PC-9 (cell line): ENCODE results near the gene KATNB1. TPM values are rescaled to one million over a fixed set of nuclear protein-coding genes. Genes with fewer than 3 reads are reported as not detected.

Experiments
- BruUV-seq: library from RNA; stranded (reverse); fragments of 400-500 nt; replicated peaks from 2 replicates; lab custom pipeline; 2021; lab: Mats Ljungman, UMichigan
- CTCF ChIA-PET: fragments of 300-600 bp; sonication (Branson Sonifier 250); formaldehyde crosslinking; loops from one replicate; lab custom pipeline; 2022; ENCODE audit warnings: antibody characterized with exemption; lab: Charles Lee
- POLR2A ChIA-PET: fragments of 300-600 bp; sonication (Branson Sonifier 250); formaldehyde crosslinking; loops from one replicate; lab custom pipeline; 2022; ENCODE audit warnings: antibody characterized with exemption; ENCODE audit not compliant: unreplicated experiment; lab: Charles Lee
- DNase-seq, 2 experiments: peaks; one replicate each; pipeline versions ENCODE4 v3.0.0 to v3.0.0-alpha.2; 2015 to 2022; ENCODE audit warnings: mixed read lengths in 1 of 2
- H2AFZ ChIP-seq: fragments of 200-600 bp; sonication (generic); 2 replicates; pipeline ENCODE4 v1.8.1; 2017; ENCODE audit warnings: antibody characterized with exemption
- H3F3A ChIP-seq: fragments of 200-600 bp; sonication (generic); 2 replicates; pipeline ENCODE4 v1.8.1; 2017; ENCODE audit warnings: antibody characterized with exemption, mild to moderate bottlenecking, low read depth; ENCODE audit not compliant: insufficient read depth
- H3K27ac ChIP-seq: fragments of 200-600 bp; sonication (generic); 2 replicates; pipeline ENCODE4 v1.6.1; 2016; ENCODE audit warnings: mixed run types
- H3K27me3 ChIP-seq: fragments of 200-600 bp; sonication (generic); 2 replicates; pipeline ENCODE4 v1.6.1; 2016; ENCODE audit warnings: low read depth, mixed run types; ENCODE audit not compliant: insufficient read depth
- H3K36me3 ChIP-seq: fragments of 200-600 bp; sonication (generic); 2 replicates; pipeline ENCODE4 v1.6.1; 2016; ENCODE audit warnings: low read depth, mixed run types
- H3K4me1 ChIP-seq: fragments of 200-600 bp; sonication (generic); replicated peaks from 2 replicates; pipeline ENCODE4 v1.6.1; 2016; ENCODE audit warnings: mixed run types; ENCODE audit not compliant: insufficient read depth
- H3K4me2 ChIP-seq: fragments of 200-600 bp; sonication (generic); 2 replicates; pipeline ENCODE4 v1.6.1; 2017; ENCODE audit warnings: mixed run types
- H3K4me3 ChIP-seq: fragments of 200-600 bp; sonication (generic); 2 replicates; pipeline ENCODE4 v1.6.1; 2016; ENCODE audit warnings: mixed run types
- H3K79me2 ChIP-seq: fragments of 200-600 bp; sonication (generic); 2 replicates; pipeline ENCODE4 v1.6.1; 2017; ENCODE audit warnings: low read depth, mixed run types
- H3K9me2 ChIP-seq: fragments of 200-600 bp; sonication (generic); 2 replicates; pipeline ENCODE4 v1.8.1; 2017; ENCODE audit warnings: mild to moderate bottlenecking; ENCODE audit not compliant: insufficient read depth
- H3K9me3 ChIP-seq: fragments of 200-600 bp; sonication (generic); 2 replicates; pipeline ENCODE4 v1.8.1; 2016; ENCODE audit warnings: low read depth; ENCODE audit not compliant: insufficient read depth
- H4K20me1 ChIP-seq: fragments of 200-600 bp; sonication (generic); 2 replicates; pipeline ENCODE4 v1.8.1; 2017; ENCODE audit not compliant: insufficient read depth
- CTCF ChIP-seq: fragments of 200-600 bp; sonication (generic); conservative IDR thresholded peaks from 2 replicates; pipeline ENCODE4 v1.6.1; 2017; ENCODE audit warnings: mixed run types, antibody characterized with exemption, mild to moderate bottlenecking, moderate library complexity
- EZH2 ChIP-seq: fragments of 200-600 bp; sonication (generic); IDR thresholded peaks from 2 replicates; pipeline ENCODE4 v1.8.0; 2017; ENCODE audit warnings: antibody characterized with exemption, low read depth
- intact Hi-C: fragments of 100-400 bp; cut with micrococcal nuclease; formaldehyde crosslinking; loops from one replicate; pipeline ENCODE4 v1.10.0; 2022; ENCODE audit not compliant: unreplicated experiment
- total RNA-seq: library from RNA; stranded (reverse); gene quantifications from 2 replicates; pipeline ENCODE4 v1.2.3, GENCODE V29; 2021

KATNB1 gene
- total RNA-seq, 1 experiment from 2014 or later, result 27.7 TPM

- TF ChIP-seq EZH2 (no peak), CTCF (no peak)
- H3K9me2 ChIP-seq, result no peaks in the 10 kb centered on the region
- H3K4me3 ChIP-seq, result no peak overlapping the region
- H3K79me2 ChIP-seq, result no peaks in the 10 kb centered on the region
- intact Hi-C loops, result no loop called here
- H3K36me3 ChIP-seq, result no peaks in the 10 kb centered on the region
- no peak overlapping the region for H2AFZ ChIP-seq
- no TSS peak for BruUV-seq
- no peaks in the 10 kb centered on the region for H3K4me1 ChIP-seq
- no peak overlapping the region for H3K4me2 ChIP-seq
- H3K27ac ChIP-seq, result no peak overlapping the region
- H4K20me1 ChIP-seq, result no peaks in the 10 kb centered on the region
- no peaks in the 10 kb centered on the region for H3F3A ChIP-seq
- H3K9me3 ChIP-seq, result no peaks in the 10 kb centered on the region
- no peaks in the 10 kb centered on the region for H3K27me3 ChIP-seq
- ChIA-PET CTCF (interaction anchor here (0.7 kb wide), 1 partner anchor 21 kb away, joined by 4 read pairs; no protein-coding TSS in a partner anchor), POLR2A (no interaction called here)
- DNase-seq, result no peak
Measured at GRCh38 chr16:57704905-57705852, 30.4 kb upstream of the KATNB1 start.

GRCh38 chr16:57706717-57707116, 28.9 kb upstream of the KATNB1 start:
- H3K27me3 ChIP-seq, result no peaks in the 10 kb centered on the region
- ChIA-PET POLR2A (no interaction called here), CTCF (no interaction called here)
- H3K4me2 ChIP-seq, result no peak overlapping the region
- DNase-seq, result no peak
- H4K20me1 ChIP-seq, result no peaks in the 10 kb centered on the region
- no peak overlapping the region for H3K27ac ChIP-seq
- no TSS peak for BruUV-seq
- no peaks in the 10 kb centered on the region for H3K4me1 ChIP-seq
- no peaks in the 10 kb centered on the region for H3K79me2 ChIP-seq
- H3K9me3 ChIP-seq, result no peaks in the 10 kb centered on the region
- no peaks in the 10 kb centered on the region for H3K9me2 ChIP-seq
- H3K4me3 ChIP-seq, result no peak overlapping the region
- H3K36me3 ChIP-seq, result no peaks in the 10 kb centered on the region
- intact Hi-C loops, result no loop called here
- no peaks in the 10 kb centered on the region for H3F3A ChIP-seq
- H2AFZ ChIP-seq, result no peak overlapping the region
- TF ChIP-seq EZH2 (no peak), CTCF (no peak)

GRCh38 chr16:57707331-57707730, 28.2 kb upstream of the KATNB1 start:
- Histone ChIP-seq H3K4me3 (no peak overlapping the region), H4K20me1 (no peaks in the 10 kb centered on the region), H3F3A (no peaks in the 10 kb centered on the region), H3K4me2 (no peak overlapping the region), H3K27me3 (no peaks in the 10 kb centered on the region), H3K36me3 (no peaks in the 10 kb centered on the region), H3K9me3 (no peaks in the 10 kb centered on the region), H3K27ac (no peak overlapping the region), H2AFZ (no peak overlapping the region), H3K79me2 (no peaks in the 10 kb centered on the region), H3K4me1 (no peaks in the 10 kb centered on the region), H3K9me2 (no peaks in the 10 kb centered on the region)
- ChIA-PET POLR2A (no interaction called here), CTCF (no interaction called here)
- BruUV-seq, result no TSS peak
- intact Hi-C loops, result no loop called here
- TF ChIP-seq CTCF, result no peak
- TF ChIP-seq EZH2, result no peak
- DNase-seq, result no peak
